Fibroblast of mammary gland (primary cell): ENCODE measurements around the gene ZNF335.

Experiments used
- DNase-seq: peaks from one replicate; pipeline ENCODE4 v3.0.0-alpha.2; 2010; ENCODE audit warnings: low read depth
- H3K4me3 ChIP-seq: 2 replicates; pipeline ENCODE4 v1.5.1; 2011; ENCODE audit warnings: low read depth, mild to moderate bottlenecking, low read length, moderate library complexity; ENCODE audit not compliant: control insufficient read depth
- TF ChIP-seq, protein P1 (sequence below): conservative IDR thresholded peaks from 2 replicates; pipeline ENCODE4 v1.5.1; 2011; ENCODE audit warnings: low read depth, low read length, inconsistent platforms; ENCODE audit not compliant: control insufficient read depth, insufficient read depth

ZNF335 gene

DNA sequence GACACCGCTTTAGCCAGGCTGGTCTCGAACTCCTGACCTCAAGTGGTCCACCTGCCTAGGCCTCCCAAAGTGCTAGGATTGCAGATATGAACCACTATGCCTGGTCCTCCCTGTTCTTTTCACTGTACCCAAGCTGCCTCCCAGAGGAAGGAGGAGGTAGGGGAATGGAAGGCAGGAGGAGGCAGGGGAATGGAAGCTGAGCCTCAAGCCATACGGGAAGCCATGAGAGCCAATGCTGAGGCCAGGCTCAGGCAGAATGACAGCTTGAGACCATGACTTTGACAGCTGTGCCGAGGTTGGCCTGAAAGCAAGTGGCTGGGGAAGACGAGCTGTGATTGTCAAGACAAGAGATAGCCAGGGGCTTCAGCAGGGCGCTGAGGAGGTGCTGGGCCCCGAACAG, 13.6 kb upstream of the ZNF335 start:
- no peak overlapping the region for H3K4me3 ChIP-seq
- TF ChIP-seq, protein P1, sequence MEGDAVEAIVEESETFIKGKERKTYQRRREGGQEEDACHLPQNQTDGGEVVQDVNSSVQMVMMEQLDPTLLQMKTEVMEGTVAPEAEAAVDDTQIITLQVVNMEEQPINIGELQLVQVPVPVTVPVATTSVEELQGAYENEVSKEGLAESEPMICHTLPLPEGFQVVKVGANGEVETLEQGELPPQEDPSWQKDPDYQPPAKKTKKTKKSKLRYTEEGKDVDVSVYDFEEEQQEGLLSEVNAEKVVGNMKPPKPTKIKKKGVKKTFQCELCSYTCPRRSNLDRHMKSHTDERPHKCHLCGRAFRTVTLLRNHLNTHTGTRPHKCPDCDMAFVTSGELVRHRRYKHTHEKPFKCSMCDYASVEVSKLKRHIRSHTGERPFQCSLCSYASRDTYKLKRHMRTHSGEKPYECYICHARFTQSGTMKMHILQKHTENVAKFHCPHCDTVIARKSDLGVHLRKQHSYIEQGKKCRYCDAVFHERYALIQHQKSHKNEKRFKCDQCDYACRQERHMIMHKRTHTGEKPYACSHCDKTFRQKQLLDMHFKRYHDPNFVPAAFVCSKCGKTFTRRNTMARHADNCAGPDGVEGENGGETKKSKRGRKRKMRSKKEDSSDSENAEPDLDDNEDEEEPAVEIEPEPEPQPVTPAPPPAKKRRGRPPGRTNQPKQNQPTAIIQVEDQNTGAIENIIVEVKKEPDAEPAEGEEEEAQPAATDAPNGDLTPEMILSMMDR, result no peak
- DNase-seq, result no peak

DNA sequence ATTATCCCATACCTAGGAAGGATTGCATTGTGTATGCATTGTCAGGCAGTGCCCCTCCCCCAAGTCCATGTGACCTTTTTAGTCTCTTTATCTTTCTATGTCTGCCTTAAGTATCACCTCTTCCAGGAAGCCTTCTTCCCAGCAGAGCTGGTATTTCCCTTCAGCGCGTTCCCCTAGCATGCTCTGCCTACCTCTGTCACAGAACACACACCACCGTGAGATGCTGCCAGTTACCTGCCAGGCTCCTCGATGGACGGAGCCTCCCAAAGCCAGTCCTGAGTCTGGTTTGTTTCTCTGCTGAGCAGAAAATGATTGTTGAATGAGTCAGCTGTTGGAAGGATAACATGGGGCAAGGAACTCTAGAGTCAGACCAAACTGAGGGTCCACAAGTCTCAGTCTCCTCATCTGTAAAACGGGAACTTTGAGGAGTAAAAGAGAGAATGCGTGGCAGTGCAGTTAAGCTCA, 11.3 kb upstream of the ZNF335 start:
- DNase-seq, result no peak
- TF ChIP-seq, protein P1, result no peak
- H3K4me3 ChIP-seq, result no peak overlapping the region

DNA sequence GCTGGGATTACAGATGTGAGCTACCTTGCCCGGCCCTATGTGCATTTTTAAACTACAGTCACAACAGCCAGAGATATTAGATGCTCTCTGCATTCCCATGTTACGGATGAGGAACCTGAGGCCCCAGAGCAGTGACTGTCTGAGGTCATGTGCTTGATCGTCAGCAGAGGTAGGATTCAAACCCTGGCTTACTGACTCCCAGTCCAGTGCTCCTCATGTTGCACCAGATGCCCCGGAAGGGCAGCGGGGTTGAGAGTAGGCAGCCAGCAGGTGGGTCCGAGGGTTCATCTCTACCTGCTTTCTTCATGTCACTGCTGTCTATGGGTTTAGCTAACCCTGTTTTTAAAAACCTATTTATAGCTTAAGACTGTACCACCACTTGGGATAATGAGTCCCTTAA, 9.3 kb upstream of the ZNF335 start:
- TF ChIP-seq, protein P1, result no peak
- no peak for DNase-seq
- no peak overlapping the region for H3K4me3 ChIP-seq

DNA sequence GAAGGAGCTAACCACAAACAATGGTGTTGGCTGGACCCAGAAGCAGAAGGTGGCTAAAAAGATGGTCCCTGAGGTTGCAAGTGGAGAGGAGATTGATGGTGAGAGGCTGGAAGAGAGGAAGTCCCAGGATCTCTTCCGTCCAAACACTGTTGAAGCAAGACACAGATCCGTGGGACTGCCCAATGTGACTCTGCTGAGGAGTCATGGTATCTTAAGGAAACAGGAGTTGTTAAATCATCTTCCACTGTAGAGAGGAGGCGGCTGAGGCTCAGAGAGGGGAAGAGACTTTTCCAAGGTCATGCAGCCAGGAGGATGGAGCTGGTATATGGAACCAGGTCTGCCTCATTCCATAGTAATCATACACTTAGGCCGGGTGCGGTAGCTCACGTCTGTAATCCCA, 4.1 kb upstream of the ZNF335 start:
- H3K4me3 ChIP-seq, result no peak overlapping the region
- TF ChIP-seq, protein P1, result no peak
- DNase-seq, result no peak

DNA sequence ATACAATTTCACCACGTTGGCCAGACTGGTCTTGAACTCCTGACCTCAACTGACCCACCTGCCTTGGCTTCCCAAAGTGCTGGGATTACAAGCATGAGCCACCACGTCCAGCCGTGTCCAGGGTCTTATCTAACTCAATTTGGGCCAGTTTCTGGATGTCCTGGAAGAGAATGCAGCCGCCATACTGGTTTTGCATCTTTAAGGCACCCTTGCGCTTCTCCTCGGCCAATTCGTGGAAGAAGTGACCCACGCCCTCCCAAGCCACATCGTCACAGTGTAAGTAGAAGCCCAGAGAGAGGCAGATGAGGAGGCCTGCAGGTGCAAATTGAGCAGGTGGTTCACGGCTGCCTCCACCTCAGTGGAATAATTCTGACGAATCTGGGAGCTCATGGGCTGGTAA, 3.7 kb upstream of the ZNF335 start:
- H3K4me3 ChIP-seq, result no peak overlapping the region
- TF ChIP-seq, protein P1, result no peak
- DNase-seq, result no peak

DNA sequence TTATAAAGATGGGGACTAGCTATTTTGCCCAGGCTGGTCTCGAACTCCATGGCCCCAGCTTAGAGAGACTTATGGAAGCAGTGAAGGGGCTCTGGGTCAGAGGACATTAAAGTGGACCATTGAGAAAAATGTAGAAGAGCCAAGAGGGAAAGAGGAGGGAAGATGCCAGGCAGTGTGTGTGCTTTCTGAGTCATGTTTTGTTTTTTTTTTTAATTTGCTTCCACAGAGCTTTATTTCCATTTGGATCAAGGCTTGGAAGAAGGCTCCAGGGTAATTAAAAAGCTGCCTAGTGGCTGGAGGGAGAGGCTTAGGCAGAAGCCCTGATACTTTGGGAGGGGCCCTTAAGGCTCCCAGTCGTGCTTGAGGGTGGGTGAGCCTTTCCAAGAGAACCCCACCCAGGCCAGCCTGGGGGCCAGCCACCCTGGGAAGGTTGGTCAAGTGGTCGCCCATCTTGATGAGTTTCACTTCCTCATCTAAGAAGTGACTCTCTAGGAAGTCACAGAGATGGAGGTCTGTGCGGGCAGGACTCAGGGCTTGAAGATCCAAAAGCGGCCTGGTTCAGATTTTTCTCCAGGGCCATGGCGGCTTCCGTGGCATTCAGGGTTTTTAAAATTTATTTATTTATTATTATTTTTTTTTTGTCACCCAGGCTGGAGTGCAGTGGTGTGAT, 3.0 kb upstream of the ZNF335 start:
- no peak for DNase-seq
- no peak overlapping the region for H3K4me3 ChIP-seq
- TF ChIP-seq, protein P1, result no peak
